ENCODE results near the gene SLC12A5. TPM values are rescaled to one million over a fixed set of nuclear protein-coding genes. Genes with fewer than 3 reads are reported as not detected.

Gene SLC12A5
- total and polyA plus RNA-seq, 8 donors: 0.35 to 21.5 (median 1.6) TPM

- TF ChIP-seq, protein P1, sequence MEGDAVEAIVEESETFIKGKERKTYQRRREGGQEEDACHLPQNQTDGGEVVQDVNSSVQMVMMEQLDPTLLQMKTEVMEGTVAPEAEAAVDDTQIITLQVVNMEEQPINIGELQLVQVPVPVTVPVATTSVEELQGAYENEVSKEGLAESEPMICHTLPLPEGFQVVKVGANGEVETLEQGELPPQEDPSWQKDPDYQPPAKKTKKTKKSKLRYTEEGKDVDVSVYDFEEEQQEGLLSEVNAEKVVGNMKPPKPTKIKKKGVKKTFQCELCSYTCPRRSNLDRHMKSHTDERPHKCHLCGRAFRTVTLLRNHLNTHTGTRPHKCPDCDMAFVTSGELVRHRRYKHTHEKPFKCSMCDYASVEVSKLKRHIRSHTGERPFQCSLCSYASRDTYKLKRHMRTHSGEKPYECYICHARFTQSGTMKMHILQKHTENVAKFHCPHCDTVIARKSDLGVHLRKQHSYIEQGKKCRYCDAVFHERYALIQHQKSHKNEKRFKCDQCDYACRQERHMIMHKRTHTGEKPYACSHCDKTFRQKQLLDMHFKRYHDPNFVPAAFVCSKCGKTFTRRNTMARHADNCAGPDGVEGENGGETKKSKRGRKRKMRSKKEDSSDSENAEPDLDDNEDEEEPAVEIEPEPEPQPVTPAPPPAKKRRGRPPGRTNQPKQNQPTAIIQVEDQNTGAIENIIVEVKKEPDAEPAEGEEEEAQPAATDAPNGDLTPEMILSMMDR (IDR thresholded peaks at IDR 0.05): no peak
- 42 to 63% methylated on average over 6 of the region's 6 CpGs for WGBS, 2 donors
Measured at GRCh38 chr20:46035713-46036112, 6.7 kb downstream of the SLC12A5 start.

GRCh38 chr20:46036370-46036769 is 7.4 kb downstream of the SLC12A5 start:
- Histone ChIP-seq H3K27me3 (no peaks in the 10 kb centered on the region), H3K27ac (no peak overlapping the region), H3K36me3 (no peaks in the 10 kb centered on the region), H3K9me3 (no peaks in the 10 kb centered on the region), H3K4me3 (no peak overlapping the region), H3K4me1 (no peaks in the 10 kb centered on the region)
- ATAC-seq: no peak
- 79 to 80% methylated on average over 8 of the region's 8 CpGs for WGBS, 2 donors
- TF ChIP-seq, protein P1 (IDR thresholded peaks at IDR 0.05): no peak
- no peak for DNase-seq
- no peak for FAIRE-seq
- intact Hi-C loops (cut with DNase I): no loop called here

More at GRCh38 chr20:46035713-46036112, 6.7 kb downstream of the SLC12A5 start:
- Histone ChIP-seq H3K9me3 (no peaks in the 10 kb centered on the region), H3K27ac (no peak overlapping the region), H3K27me3 (peaks cover 0 to 2% (median 0%) of the 10 kb centered on the region in 4 donors), H3K36me3 (no peaks in the 10 kb centered on the region), H3K4me1 (no peaks in the 10 kb centered on the region), H3K4me3 (no peak overlapping the region)
- ATAC-seq: no peak
- no peak for DNase-seq
- FAIRE-seq: no peak
- intact Hi-C loops (cut with DNase I): no loop called here

GRCh38 chr20:46037036-46037435 is 8.0 kb downstream of the SLC12A5 start:
- Histone ChIP-seq H3K9me3 (no peaks in the 10 kb centered on the region), H3K36me3 (no peaks in the 10 kb centered on the region), H3K4me3 (no peak overlapping the region), H3K4me1 (no peaks in the 10 kb centered on the region), H3K27ac (no peak overlapping the region), H3K27me3 (no peaks in the 10 kb centered on the region)
- no peak for ATAC-seq
- WGBS, 2 donors: 50 to 69% methylated on average over 5 of the region's 5 CpGs
- intact Hi-C loops (cut with DNase I): no loop called here
- FAIRE-seq: no peak
- TF ChIP-seq, protein P1 (IDR thresholded peaks at IDR 0.05): no peak
- no peak for DNase-seq

DNA sequence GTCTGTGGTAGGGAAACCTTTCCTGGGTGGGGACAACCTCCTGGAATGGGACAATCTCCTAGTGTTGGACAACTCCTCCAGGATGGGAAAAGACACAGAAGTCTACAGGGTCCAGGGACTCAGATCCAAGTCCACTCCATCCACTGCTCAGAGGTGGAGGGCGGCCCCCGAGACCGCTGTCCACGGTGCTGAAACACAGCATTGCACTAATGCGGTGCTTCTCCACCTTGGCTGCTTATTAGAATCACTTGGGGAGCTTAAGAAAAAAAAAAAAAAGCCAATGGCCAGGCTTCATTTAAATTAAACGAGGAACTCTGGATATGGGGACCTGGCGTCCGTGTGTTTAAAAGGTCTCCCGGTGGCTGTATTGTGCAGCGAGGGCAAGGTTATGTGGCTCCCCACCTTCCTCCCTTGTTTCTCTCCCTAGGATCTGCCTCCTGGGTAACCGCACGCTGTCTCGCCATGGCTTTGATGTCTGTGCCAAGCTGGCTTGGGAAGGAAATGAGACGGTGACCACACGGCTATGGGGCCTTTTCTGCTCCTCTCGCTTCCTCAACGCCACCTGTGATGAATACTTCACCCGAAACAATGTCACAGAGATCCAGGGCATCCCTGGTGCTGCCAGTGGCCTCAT is 12.0 kb downstream of the SLC12A5 start:
- Histone ChIP-seq H3K9me3 (no peaks in the 10 kb centered on the region), H3K4me1 (no peaks in the 10 kb centered on the region), H3K36me3 (no peaks in the 10 kb centered on the region), H3K27ac (no peak overlapping the region), H3K27me3 (no peaks in the 10 kb centered on the region), H3K4me3 (no peak overlapping the region)
- ATAC-seq (peak in 3 of 4 donors; percentile 46 to 66 (median 56)), FAIRE-seq (no peak), DNase-seq (peak in 1 of 6 donors; percentile 67)
- TF ChIP-seq, protein P1 (IDR thresholded peaks at IDR 0.05): no peak
- intact Hi-C loops (cut with DNase I): no loop called here
- 23 to 25% methylated on average over 18 of the region's 18 CpGs for WGBS, 2 donors

GRCh38 chr20:46043556-46043955 is 14.5 kb downstream of the SLC12A5 start:
- 30 to 47% methylated on average over 7 of the region's 7 CpGs for WGBS, 2 donors
- intact Hi-C loops (cut with DNase I): no loop called here
- DNase-seq (no peak), FAIRE-seq (no peak), ATAC-seq (no peak)
- Histone ChIP-seq H3K9me3 (no peaks in the 10 kb centered on the region), H3K27ac (no peak overlapping the region), H3K4me3 (no peak overlapping the region), H3K27me3 (no peaks in the 10 kb centered on the region), H3K4me1 (no peaks in the 10 kb centered on the region), H3K36me3 (no peaks in the 10 kb centered on the region)
- TF ChIP-seq, protein P1 (IDR thresholded peaks at IDR 0.05): no peak

Measured in pancreas (tissue), 10 donors.